Activated T-helper 2 cell treated with anti-CD3 and anti-CD28 coated beads, Interferon-gamma antibody, Interleukin-2, Interleukin-4, amounts not matched to agents 10 μg/mL and 5 μg/mL and 100 μg/mL, durations not matched to agents 14 hours and 24 hours and 36 hours (primary cell): Measurements from ENCODE around the gene LRRC8A. TPM values are rescaled to one million over a fixed set of nuclear protein-coding genes. Genes with fewer than 3 reads are reported as not detected.
"Not testable (repeated sequence)": the region's sequence is repeated elsewhere in the genome, so short reads cannot be mapped to it uniquely, and the experiment has no call there.

ENCODE experiments used
- DNase-seq: peaks from one replicate; pipeline ENCODE4 v3.0.0; 2021; ENCODE audit warnings: low spot score
- H3K27ac Mint-ChIP-seq: one replicate; pipeline ENCODE4 v1.8.0; 2021; ENCODE audit warnings: mixed read lengths
- H3K27me3 Mint-ChIP-seq: one replicate; pipeline ENCODE4 v1.8.0; 2021; ENCODE audit warnings: low read depth, mixed read lengths
- H3K36me3 Mint-ChIP-seq: one replicate; pipeline ENCODE4 v1.8.0; 2021; ENCODE audit warnings: low read depth, mixed read lengths
- H3K4me1 Mint-ChIP-seq: one replicate; pipeline ENCODE4 v1.8.0; 2021; ENCODE audit warnings: low read depth, mixed read lengths
- H3K4me3 Mint-ChIP-seq: one replicate; pipeline ENCODE4 v1.8.0; 2021; ENCODE audit warnings: low read depth, mild to moderate bottlenecking, moderate library complexity, mixed read lengths
- H3K9me3 Mint-ChIP-seq: one replicate; pipeline ENCODE4 v1.8.0; 2021; ENCODE audit warnings: mixed read lengths
- intact Hi-C: fragments of 100-400 bp; cut with micrococcal nuclease; formaldehyde crosslinking; loops from one replicate; pipeline ENCODE4 v1.15.1; 2023
- total RNA-seq: library from RNA; stranded (reverse); gene quantifications from 2 replicates; pipeline ENCODE4 v1.2.3, GENCODE V29; 2022

LRRC8A gene
- total RNA-seq, 1 donor from 2014 or later = 25.4 TPM

- Mint-ChIP-seq H3K9me3 (peaks cover 26% of the 10 kb centered on the region), H3K36me3 (peaks cover 26% of the 10 kb centered on the region)
- DNase-seq, H3K27me3 Mint-ChIP-seq, H3K27ac Mint-ChIP-seq, H3K4me1 Mint-ChIP-seq, H3K4me3 Mint-ChIP-seq, intact Hi-C loops: not testable (repeated sequence)
Observed at GRCh38 chr9:128851024-128851423, 30.9 kb upstream of the LRRC8A start.

GRCh38 chr9:128851779-128852600 lies 29.9 kb upstream of the LRRC8A start:
- H3K4me1 Mint-ChIP-seq, intact Hi-C loops, H3K27me3 Mint-ChIP-seq, H3K27ac Mint-ChIP-seq, H3K4me3 Mint-ChIP-seq, DNase-seq: not testable (repeated sequence)
- Mint-ChIP-seq H3K36me3 (peaks cover 26% of the 10 kb centered on the region), H3K9me3 (peaks cover 26% of the 10 kb centered on the region)

GRCh38 chr9:128852646-128853045 lies 29.3 kb upstream of the LRRC8A start:
- H3K4me1 Mint-ChIP-seq, H3K27me3 Mint-ChIP-seq, H3K4me3 Mint-ChIP-seq, DNase-seq, H3K27ac Mint-ChIP-seq, intact Hi-C loops: not testable (repeated sequence)
- peaks cover 24% of the 10 kb centered on the region for H3K9me3 Mint-ChIP-seq
- H3K36me3 Mint-ChIP-seq = peaks cover 24% of the 10 kb centered on the region

GRCh38 chr9:128854454-128854853 lies 27.5 kb upstream of the LRRC8A start:
- intact Hi-C loops, H3K27ac Mint-ChIP-seq, DNase-seq, H3K4me1 Mint-ChIP-seq, H3K4me3 Mint-ChIP-seq, H3K27me3 Mint-ChIP-seq: not testable (repeated sequence)
- peaks cover 17% of the 10 kb centered on the region for H3K36me3 Mint-ChIP-seq
- H3K9me3 Mint-ChIP-seq = peaks cover 16% of the 10 kb centered on the region

- intact Hi-C loops, H3K4me1 Mint-ChIP-seq, DNase-seq, H3K27ac Mint-ChIP-seq, H3K9me3 Mint-ChIP-seq, H3K36me3 Mint-ChIP-seq, H3K4me3 Mint-ChIP-seq, H3K27me3 Mint-ChIP-seq: not testable (repeated sequence)
Observed at GRCh38 chr9:128858476-128858875, 23.5 kb upstream of the LRRC8A start.

- H3K27ac Mint-ChIP-seq = no peak overlapping the region
- H3K4me1 Mint-ChIP-seq = peaks cover 4% of the 10 kb centered on the region
- no peak overlapping the region for H3K4me3 Mint-ChIP-seq
- no peaks in the 10 kb centered on the region for H3K27me3 Mint-ChIP-seq
- no peaks in the 10 kb centered on the region for H3K9me3 Mint-ChIP-seq
- intact Hi-C loops = no loop called here
- no peaks in the 10 kb centered on the region for H3K36me3 Mint-ChIP-seq
- DNase-seq = no peak
Observed at GRCh38 chr9:128860937-128861336, 21.0 kb upstream of the LRRC8A start.

GRCh38 chr9:128861501-128861900 lies 20.4 kb upstream of the LRRC8A start:
- no peaks in the 10 kb centered on the region for H3K36me3 Mint-ChIP-seq
- intact Hi-C loops = no loop called here
- no peak overlapping the region for H3K4me3 Mint-ChIP-seq
- no peak for DNase-seq
- H3K4me1 Mint-ChIP-seq = peaks cover 4% of the 10 kb centered on the region
- no peak overlapping the region for H3K27ac Mint-ChIP-seq
- no peaks in the 10 kb centered on the region for H3K9me3 Mint-ChIP-seq
- no peaks in the 10 kb centered on the region for H3K27me3 Mint-ChIP-seq

GRCh38 chr9:128862401-128862851 lies 19.5 kb upstream of the LRRC8A start:
- no peaks in the 10 kb centered on the region for H3K27me3 Mint-ChIP-seq
- no peaks in the 10 kb centered on the region for H3K9me3 Mint-ChIP-seq
- intact Hi-C loops = loop anchor here (2.0 kb wide), 1 partner anchor 16 kb away; no protein-coding TSS in a partner anchor
- H3K27ac Mint-ChIP-seq = no peak overlapping the region
- H3K4me1 Mint-ChIP-seq = peaks cover 4% of the 10 kb centered on the region
- no peak for DNase-seq
- no peak overlapping the region for H3K4me3 Mint-ChIP-seq
- H3K36me3 Mint-ChIP-seq = no peaks in the 10 kb centered on the region

GRCh38 chr9:128863647-128864046 lies 18.3 kb upstream of the LRRC8A start:
- Mint-ChIP-seq H3K9me3 (no peaks in the 10 kb centered on the region), H3K36me3 (no peaks in the 10 kb centered on the region), H3K27ac (peak overlapping the region; percentile 38), H3K27me3 (no peaks in the 10 kb centered on the region), H3K4me1 (peaks cover 4% of the 10 kb centered on the region), H3K4me3 (no peak overlapping the region)
- intact Hi-C loops = loop anchor here (1.0 to 2.0 kb wide), 2 partner anchors 15 to 65 kb away; no protein-coding TSS in a partner anchor
- DNase-seq = peak; percentile 77

GRCh38 chr9:128870128-128870940 lies 11.6 kb upstream of the LRRC8A start:
- Mint-ChIP-seq H3K36me3 (peaks cover 7% of the 10 kb centered on the region), H3K9me3 (no peaks in the 10 kb centered on the region), H3K4me3 (no peak overlapping the region), H3K27ac (no peak overlapping the region), H3K27me3 (no peaks in the 10 kb centered on the region), H3K4me1 (peaks cover 1% of the 10 kb centered on the region)
- intact Hi-C loops = no loop called here
- no peak for DNase-seq

GRCh38 chr9:128870941-128871265 lies 11.0 kb upstream of the LRRC8A start:
- H3K36me3 Mint-ChIP-seq, H3K27me3 Mint-ChIP-seq, DNase-seq, H3K4me3 Mint-ChIP-seq, H3K4me1 Mint-ChIP-seq, intact Hi-C loops, H3K27ac Mint-ChIP-seq, H3K9me3 Mint-ChIP-seq: not testable (repeated sequence)

GRCh38 chr9:128877852-128878251 lies 4.1 kb upstream of the LRRC8A start:
- DNase-seq = no peak
- Mint-ChIP-seq H3K27ac (no peak overlapping the region), H3K4me3 (no peak overlapping the region), H3K27me3 (no peaks in the 10 kb centered on the region), H3K36me3 (peaks cover under 1% of the 10 kb centered on the region), H3K9me3 (no peaks in the 10 kb centered on the region), H3K4me1 (peaks cover 11% of the 10 kb centered on the region)
- intact Hi-C loops = loop anchor here (1.0 to 2.0 kb wide), 2 partner anchors 15 to 41 kb away; no protein-coding TSS in a partner anchor
